NCI-H1930 (cell line): ENCODE measurements around the gene MBD2.

Source experiments
- DNase-seq, 2 experiments: peaks; one replicate each; lab custom pipeline; 2025; lab: John Stamatoyannopoulos, UW

MBD2 gene

GRCh38 chr18:54197747-54198411, 26.6 kb downstream of the MBD2 start:
- DNase-seq, result no peak

DNA sequence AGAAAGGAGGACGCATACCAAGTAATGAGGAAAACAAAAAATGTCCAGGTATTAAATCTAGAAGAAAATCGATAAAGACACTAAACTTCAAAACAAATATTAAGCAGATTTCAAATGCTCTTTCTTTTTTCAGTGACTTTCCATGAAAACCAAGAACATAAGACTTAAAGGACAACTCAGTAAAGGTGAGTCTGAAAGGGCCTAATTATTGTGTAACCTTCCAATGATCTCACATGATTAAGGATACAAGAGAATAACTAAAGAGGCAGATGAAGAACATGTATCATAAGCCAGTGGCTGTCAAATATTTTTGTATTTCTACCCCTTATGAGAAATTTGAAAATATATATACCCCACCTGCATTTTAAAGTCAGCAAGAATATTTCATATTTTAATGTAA, 30.7 kb downstream of the MBD2 start:
- DNase-seq, result no peak

DNA sequence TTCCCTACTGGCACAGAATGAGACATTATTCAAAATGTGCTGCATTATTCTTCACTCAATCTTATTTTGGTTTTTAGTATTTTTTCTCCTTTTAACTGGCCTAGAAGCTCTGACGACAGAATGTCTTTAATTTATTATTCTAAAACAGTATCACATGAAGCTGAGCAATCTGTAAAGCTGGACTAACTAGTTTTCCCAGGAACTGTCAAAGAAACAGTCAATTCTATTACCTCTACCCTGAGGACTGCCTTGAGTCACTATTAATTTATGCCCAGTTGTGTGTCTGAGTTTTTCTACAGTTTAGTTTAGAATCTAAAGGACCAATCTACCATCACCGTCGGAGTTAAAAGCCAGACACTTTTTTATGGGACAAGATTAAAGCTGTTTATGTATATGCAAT, 31.6 kb downstream of the MBD2 start:
- no peak for DNase-seq

DNA sequence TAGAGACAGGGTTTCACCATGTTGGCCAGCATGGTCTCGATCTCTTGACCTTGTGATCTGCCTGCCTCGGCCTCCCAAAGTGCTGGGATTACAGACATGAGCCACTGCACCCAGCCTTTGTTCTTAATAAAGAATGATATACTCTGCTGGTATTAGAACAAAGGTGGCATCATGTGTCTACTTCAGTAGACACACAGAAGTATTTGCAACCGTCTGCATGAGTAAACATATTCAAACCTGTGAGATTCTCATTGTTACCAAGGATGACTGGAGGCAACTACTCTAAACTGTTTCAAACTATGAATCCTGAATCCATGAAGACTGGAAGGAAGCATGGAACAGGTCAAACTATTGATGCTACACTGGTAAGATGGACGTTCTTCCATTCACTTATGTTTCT, 32.1 kb downstream of the MBD2 start:
- no peak for DNase-seq

- DNase-seq, result no peak
These were observed 33.1 kb downstream of the MBD2 start for GRCh38 chr18:54191352-54191751.

DNA sequence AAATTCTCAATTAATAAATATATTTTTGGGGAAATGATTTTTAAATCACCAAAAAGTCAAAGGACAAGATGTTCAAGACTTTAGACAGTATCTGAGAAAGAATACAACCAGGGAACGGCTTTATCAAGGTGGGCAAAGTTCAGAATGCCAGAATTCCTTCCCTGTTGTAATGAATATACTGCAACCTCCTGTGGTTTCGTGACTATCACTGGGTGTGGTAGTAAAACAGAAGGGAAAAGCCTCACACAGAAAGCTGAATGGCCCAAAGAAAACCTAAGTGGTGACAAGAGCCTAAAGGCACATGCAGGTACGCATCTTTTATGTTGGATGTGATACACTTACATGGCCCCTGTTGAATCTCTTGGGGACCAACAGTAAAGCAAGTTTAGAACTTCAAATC, 37.1 kb downstream of the MBD2 start:
- no peak for DNase-seq

- DNase-seq, result no peak
These were observed 39.6 kb downstream of the MBD2 start for GRCh38 chr18:54184836-54185235.

GRCh38 chr18:54183390-54183789, 41.1 kb downstream of the MBD2 start:
- DNase-seq, result no peak

GRCh38 chr18:54181856-54182602, 42.4 kb downstream of the MBD2 start:
- no peak for DNase-seq

DNA sequence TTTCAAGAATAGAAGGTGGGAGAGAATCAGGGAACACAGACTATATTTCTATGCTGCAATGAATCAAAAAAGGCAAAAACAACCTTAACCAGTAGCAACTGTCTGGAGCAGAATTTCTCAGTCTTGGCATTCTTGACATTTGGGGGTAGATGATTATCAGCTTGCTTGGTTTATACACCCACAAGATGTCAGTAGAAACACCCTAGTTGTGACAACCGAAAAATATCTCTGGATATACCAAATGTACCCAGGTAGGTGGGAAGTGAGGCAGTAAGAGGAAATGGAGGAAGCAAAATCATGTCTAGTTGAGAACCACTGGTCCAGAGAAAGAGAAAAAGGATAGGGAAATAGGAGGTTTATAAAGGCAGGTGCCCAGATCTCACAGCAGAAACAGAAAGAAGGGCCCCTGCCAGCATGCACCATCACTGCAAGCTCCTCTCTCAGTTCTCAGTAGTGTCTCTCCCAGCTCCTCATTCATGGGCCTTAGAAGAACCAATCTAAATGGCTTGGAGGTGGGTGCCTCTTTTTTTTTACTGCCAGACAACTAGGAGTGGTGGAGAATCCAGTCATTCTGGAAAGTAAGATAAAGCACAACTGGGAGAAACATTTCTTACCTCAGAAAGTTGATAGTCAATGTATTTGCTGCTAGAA, 50.4 kb downstream of the MBD2 start:
- no peak for DNase-seq

DNA sequence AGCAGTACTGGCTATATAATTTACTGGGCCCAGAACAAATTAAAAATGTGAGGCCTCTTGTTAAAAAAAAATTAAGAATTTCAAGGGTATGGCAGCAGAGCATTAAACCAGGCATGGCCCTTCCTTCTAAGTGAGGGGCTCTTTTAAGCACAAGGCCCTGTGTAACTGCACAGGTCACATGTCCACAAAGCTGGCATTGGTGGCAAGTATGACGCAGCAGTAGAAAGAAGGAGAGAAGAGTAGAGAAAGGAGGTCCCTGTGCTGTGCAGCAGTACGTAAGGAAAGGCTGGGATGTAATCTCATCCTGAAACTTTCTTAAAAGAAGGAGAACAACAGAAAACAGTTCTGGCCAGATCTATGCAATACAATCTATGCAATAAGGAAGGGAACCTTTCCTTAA, 51.2 kb downstream of the MBD2 start:
- no peak for DNase-seq

- DNase-seq, result no peak
These were observed 54.8 kb downstream of the MBD2 start for GRCh38 chr18:54169431-54170403.

GRCh38 chr18:54165450-54165849, 59.0 kb downstream of the MBD2 start:
- no peak for DNase-seq

- DNase-seq, result no peak
These were observed 61.0 kb downstream of the MBD2 start for GRCh38 chr18:54163453-54163852.

GRCh38 chr18:54162431-54162830, 62.0 kb downstream of the MBD2 start:
- no peak for DNase-seq

DNA sequence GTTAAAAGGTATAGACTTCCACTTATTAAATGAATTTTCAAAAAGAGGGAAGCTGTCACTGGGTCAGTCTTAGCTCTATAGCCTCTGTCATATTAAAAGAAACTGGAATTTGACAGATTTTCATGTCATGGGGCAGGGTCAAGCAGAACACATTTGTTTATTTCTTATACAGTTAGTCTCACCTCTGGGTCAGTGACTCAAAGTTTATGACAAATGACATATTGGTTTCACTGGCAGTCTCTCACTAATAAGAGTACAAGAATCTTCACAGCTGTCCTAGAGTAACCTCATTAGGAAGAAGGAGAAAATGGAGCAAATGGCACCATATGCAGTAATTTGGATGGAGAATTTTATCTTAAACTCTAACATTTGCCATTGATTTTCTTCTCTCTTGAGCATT, 63.2 kb downstream of the MBD2 start:
- DNase-seq, result no peak

DNA sequence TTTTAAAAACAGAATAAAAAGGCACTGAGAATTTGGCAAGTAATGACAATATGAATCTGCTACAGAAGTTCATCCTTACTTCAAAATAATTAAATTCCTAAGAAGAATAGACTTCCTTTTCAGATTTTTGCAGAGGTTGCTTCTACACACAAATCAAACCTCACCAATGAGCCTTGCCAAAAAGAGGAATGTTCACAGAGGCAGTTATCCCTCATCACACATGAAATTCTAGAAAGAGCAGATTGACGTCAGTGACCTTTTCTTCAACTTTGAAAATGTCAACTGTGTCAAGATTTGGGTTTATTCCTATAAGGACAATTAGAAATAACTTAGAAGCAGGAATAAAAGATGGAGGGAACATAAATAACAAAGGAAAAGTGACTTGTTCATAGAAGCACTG, 64.6 kb downstream of the MBD2 start:
- no peak for DNase-seq

DNA sequence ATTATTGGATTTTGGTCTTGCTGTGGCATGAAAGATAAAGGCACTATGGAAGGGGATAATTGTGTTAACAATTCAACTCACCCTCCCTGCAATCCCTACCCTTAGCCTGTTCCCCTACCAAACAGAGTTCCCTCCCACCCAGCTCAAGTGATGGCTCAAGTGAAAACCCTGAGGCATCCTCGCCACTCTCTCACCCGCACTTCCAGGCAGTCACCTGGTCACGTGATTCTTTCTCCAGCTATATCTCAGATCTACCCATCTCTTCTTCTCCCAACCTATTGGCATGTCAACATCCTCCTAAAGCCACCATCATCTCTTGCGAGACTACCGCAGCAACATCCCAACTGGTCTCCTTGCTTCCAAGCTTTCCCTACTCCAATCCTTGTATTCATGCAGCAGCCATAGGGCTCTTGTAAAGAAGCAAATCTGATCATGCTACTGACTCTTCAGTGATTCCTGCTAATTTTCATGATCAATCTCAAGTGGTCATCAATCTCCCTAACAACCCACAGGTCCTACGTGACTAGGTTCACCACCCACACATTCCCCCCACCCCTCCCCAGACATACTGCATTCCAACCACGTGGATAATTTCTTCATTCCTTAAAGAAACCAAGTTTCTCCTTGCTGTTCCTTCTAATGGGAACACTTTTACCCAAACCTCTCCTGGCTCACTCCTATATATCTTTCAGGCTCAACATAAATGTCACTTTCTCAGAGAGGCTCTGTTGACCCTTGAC, 66.7 kb downstream of the MBD2 start:
- no peak for DNase-seq

DNA sequence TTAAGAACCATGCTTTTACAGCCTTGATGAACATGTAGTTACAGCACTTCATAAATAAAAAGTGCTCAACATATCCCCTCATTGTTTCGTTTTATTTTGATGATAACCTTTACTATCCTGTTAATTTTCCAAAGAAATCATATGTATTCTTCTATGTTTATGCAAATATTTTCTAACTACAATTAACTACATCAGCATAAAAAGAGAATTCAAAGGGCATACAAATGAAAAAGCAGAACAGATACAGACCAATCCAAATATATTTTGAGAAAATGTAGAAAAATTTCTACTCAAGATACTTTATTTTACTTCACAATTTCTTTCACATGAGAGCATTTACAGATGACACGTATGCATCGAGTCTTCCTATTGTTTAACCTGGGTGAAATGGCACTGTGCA, 69.1 kb downstream of the MBD2 start:
- no peak for DNase-seq

- DNase-seq, result no peak
These were observed 70.2 kb downstream of the MBD2 start for GRCh38 chr18:54154231-54154630.

DNA sequence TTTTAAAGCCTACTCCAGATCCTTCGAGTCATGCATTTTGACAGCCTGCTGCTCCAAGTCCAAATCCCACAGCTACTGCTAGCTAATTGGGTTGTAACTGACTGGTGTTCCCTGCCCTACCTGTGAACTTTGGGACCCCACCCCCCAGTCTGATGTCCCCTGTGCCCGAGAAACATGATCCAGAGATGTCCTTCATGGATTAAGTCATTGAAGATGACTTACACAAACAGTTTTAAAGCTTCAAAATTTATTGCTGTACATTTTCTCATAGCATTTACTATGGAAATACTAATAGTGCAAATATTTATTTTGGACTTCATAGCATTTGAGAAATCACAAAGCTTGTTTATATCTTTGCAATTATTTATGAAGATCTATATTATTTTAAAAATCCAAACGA, 73.1 kb downstream of the MBD2 start:
- no peak for DNase-seq
